GM23338 (cell line): ENCODE results near the gene TOMM40L. TPM values are rescaled to one million over a fixed set of nuclear protein-coding genes. Genes with fewer than 3 reads are reported as not detected.

Experiments
- ATAC-seq: fragments of 200-7000 bp; cut with Tn5 transposase; 3 replicates; pipeline ENCODE4 v1.9.1; 2020
- DNase-seq: peaks from one replicate; pipeline ENCODE4 v3.0.0-alpha.2; 2015; ENCODE audit warnings: low spot score
- H2AFZ ChIP-seq: fragments of 200-600 bp; sonication (generic); 2 replicates; pipeline ENCODE4 v1.8.0; 2016; ENCODE audit warnings: antibody characterized with exemption, mild to moderate bottlenecking, moderate library complexity
- H3F3A ChIP-seq: fragments of 200-600 bp; sonication (generic); replicated peaks from 2 replicates; pipeline ENCODE4 v1.8.0; 2017; ENCODE audit warnings: antibody characterized with exemption, mixed run types, low read depth
- H3K27ac ChIP-seq: fragments of 200-600 bp; sonication (generic); 2 replicates; pipeline ENCODE4 v1.6.1; 2016; ENCODE audit warnings: low read depth
- H3K27me3 ChIP-seq: fragments of 200-600 bp; sonication (generic); 2 replicates; pipeline ENCODE4 v1.8.0; 2016; ENCODE audit warnings: mild to moderate bottlenecking, mixed run types, moderate library complexity; ENCODE audit not compliant: insufficient read depth
- H3K36me3 ChIP-seq: fragments of 200-600 bp; sonication (generic); 2 replicates; pipeline ENCODE4 v1.8.0; 2016; ENCODE audit warnings: mild to moderate bottlenecking; ENCODE audit not compliant: insufficient read depth
- H3K4me1 ChIP-seq: fragments of 200-600 bp; sonication (generic); 2 replicates; pipeline ENCODE4 v1.8.0; 2016; ENCODE audit warnings: mild to moderate bottlenecking, moderate library complexity; ENCODE audit not compliant: insufficient read depth
- H3K4me2 ChIP-seq: fragments of 200-600 bp; sonication (generic); 2 replicates; pipeline ENCODE4 v1.7.1; 2017; ENCODE audit warnings: mixed run types
- H3K4me3 ChIP-seq: fragments of 200-600 bp; sonication (generic); 2 replicates; pipeline ENCODE4 v1.6.1; 2016; ENCODE audit warnings: mixed run types
- H3K79me2 ChIP-seq: fragments of 200-600 bp; sonication (generic); replicated peaks from 2 replicates; pipeline ENCODE4 v1.8.0; 2017; ENCODE audit warnings: mild to moderate bottlenecking; ENCODE audit not compliant: insufficient read depth
- H3K9me2 ChIP-seq: fragments of 200-600 bp; sonication (generic); 2 replicates; pipeline ENCODE4 v1.8.0; 2017; ENCODE audit not compliant: insufficient read depth
- H4K20me1 ChIP-seq: fragments of 200-600 bp; sonication (generic); replicated peaks from 2 replicates; pipeline ENCODE4 v1.8.0; 2017; ENCODE audit warnings: mild to moderate bottlenecking; ENCODE audit not compliant: insufficient read depth
- H3K27ac Mint-ChIP-seq: 2 replicates; pipeline ENCODE4 v1.8.0; 2020; ENCODE audit warnings: inconsistent platforms, mild to moderate bottlenecking, moderate library complexity, mixed read lengths
- H3K27me3 Mint-ChIP-seq: 3 replicates; pipeline ENCODE4 v1.8.0; 2022; ENCODE audit warnings: low read depth, mild to moderate bottlenecking, moderate library complexity, mixed read lengths, inconsistent platforms; ENCODE audit not compliant: insufficient read depth, poor library complexity
- H3K36me3 Mint-ChIP-seq: 3 replicates; pipeline ENCODE4 v1.8.0; 2021; ENCODE audit warnings: low read depth, mild to moderate bottlenecking, inconsistent platforms, moderate library complexity, mixed read lengths
- H3K4me1 Mint-ChIP-seq: 3 replicates; pipeline ENCODE4 v1.8.0; 2020; ENCODE audit warnings: mild to moderate bottlenecking, inconsistent platforms, mixed read lengths
- H3K4me3 Mint-ChIP-seq: 3 replicates; pipeline ENCODE4 v1.8.0; 2021; ENCODE audit warnings: moderate library complexity, mild to moderate bottlenecking, inconsistent platforms, mixed read lengths
- H3K9me3 Mint-ChIP-seq: 3 replicates; pipeline ENCODE4 v1.8.0; 2020; ENCODE audit warnings: moderate library complexity, mild to moderate bottlenecking, inconsistent platforms, mixed read lengths
- CREB1 ChIP-seq: fragments of 250-450 bp; sonication (Bioruptor Pico); IDR thresholded peaks from 2 replicates; pipeline ENCODE4 v1.5.0; 2020; ENCODE audit warnings: low read depth, mild to moderate bottlenecking, moderate library complexity
- EZH2 ChIP-seq: fragments of 200-600 bp; sonication (generic); IDR thresholded peaks from one replicate; pipeline ENCODE4 v1.8.0; 2017; ENCODE audit warnings: antibody characterized with exemption, mild to moderate bottlenecking, low read depth; ENCODE audit not compliant: unreplicated experiment
- EZH2phosphoT487 ChIP-seq: fragments of 200-600 bp; sonication (generic); IDR thresholded peaks from one replicate; pipeline ENCODE4 v1.8.1; 2018; ENCODE audit warnings: antibody characterized with exemption; ENCODE audit not compliant: unreplicated experiment
- NANOG ChIP-seq: IDR thresholded peaks from 2 replicates; pipeline ENCODE4 v1.6.1; 2016; ENCODE audit warnings: antibody characterized with exemption, borderline replicate concordance
- POLR2AphosphoS5 ChIP-seq: IDR thresholded peaks from 2 replicates; pipeline ENCODE4 v1.6.1; 2016; ENCODE audit warnings: antibody characterized with exemption, low read depth
- STAT1 ChIP-seq: IDR thresholded peaks from one replicate; pipeline ENCODE4 v1.6.1; 2016; ENCODE audit warnings: antibody characterized with exemption; ENCODE audit not compliant: unreplicated experiment
- ZNF331 ChIP-seq: fragments of 250-450 bp; sonication (Bioruptor Pico); IDR thresholded peaks from 2 replicates; pipeline ENCODE4 v1.5.0; 2020; ENCODE audit warnings: low read depth, mild to moderate bottlenecking, moderate library complexity
- polyA plus RNA-seq: library from polyadenylated mRNA; unstranded; fragments of >200 nt; fragmentation: Nextera tagmentation; extraction: Ambion mirVana; gene quantifications from 2 replicates; pipeline ENCODE4 v1.2.1, GENCODE V29; 2016
- total RNA-seq: library from RNA; depleted of rRNA; stranded (reverse); fragments of >200 nt; shearing (Covaris generic); gene quantifications from 2 replicates; pipeline ENCODE4 v1.2.3, GENCODE V29; 2014
- TF ChIP-seq, protein P1 (sequence below): IDR thresholded peaks from one replicate; pipeline ENCODE4 v1.6.1; 2018; ENCODE audit warnings: antibody characterized with exemption; ENCODE audit not compliant: unreplicated experiment
- TF ChIP-seq, protein P2 (sequence below), 2 experiments: fragments of 200-600 bp in 1 of 2; sonication (generic) in 1 of 2; conservative IDR thresholded peaks; 2 replicates each; pipeline versions ENCODE4 v1.5.1 to v1.6.1; 2016 to 2017; ENCODE audit warnings: antibody characterized with exemption in 2 of 2, low read depth in 2 of 2, mild to moderate bottlenecking in 2 of 2, moderate library complexity in 1 of 2
- TF ChIP-seq, protein P3 (sequence below): fragments of 250-450 bp; sonication (Bioruptor Pico); IDR thresholded peaks from 2 replicates; pipeline ENCODE4 v1.5.0; 2020; ENCODE audit warnings: mild to moderate bottlenecking, moderate library complexity

Gene TOMM40L
- total and polyA plus RNA-seq, 2 experiments from 2014 or later = 6.8 to 12.9 TPM

DNA sequence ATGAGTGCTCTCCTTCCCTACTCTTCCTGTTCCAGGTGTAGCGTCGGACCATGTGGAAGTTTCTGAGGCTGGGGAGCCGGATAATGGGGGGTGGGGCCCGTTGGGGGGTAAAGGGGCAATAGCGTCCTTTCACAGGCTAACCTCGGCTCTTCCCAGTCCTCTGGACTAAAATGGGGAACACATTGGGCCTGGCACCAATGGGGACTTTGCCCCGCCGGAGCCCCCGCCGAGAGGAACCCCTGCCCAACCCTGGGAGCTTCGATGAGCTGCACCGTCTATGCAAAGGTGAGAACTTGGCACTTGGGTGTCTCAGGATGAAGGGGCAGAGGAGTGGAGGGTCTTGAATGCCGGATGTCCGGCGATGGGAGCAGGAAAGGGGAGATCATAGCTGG lies 456 bp downstream of the TOMM40L start:
- Histone ChIP-seq H3F3A (peaks cover 3% of the 10 kb centered on the region; the same call in 1 of the 2 replicates), H4K20me1 (no peaks in the 10 kb centered on the region), H2AFZ (peak overlapping the region; percentile 11), H3K9me2 (no peaks in the 10 kb centered on the region), H3K36me3 (peaks cover 6% of the 10 kb centered on the region), H3K27me3 (no peaks in the 10 kb centered on the region), H3K4me1 (peaks cover 13% of the 10 kb centered on the region), H3K27ac (0 out of 2 replicates have a peak overlapping the region, but pooled peaks have one; percentile 84), H3K4me3 (peak overlapping the region; percentile 55), H3K4me2 (peak overlapping the region; percentile 96), H3K79me2 (no peaks in the 10 kb centered on the region)
- Mint-ChIP-seq H3K27me3 (peaks cover 6% of the 10 kb centered on the region), H3K27ac (peak overlapping the region; percentile 95), H3K9me3 (no peaks in the 10 kb centered on the region), H3K36me3 (peaks cover 20% of the 10 kb centered on the region), H3K4me3 (peak overlapping the region; percentile 97), H3K4me1 (peaks cover 26% of the 10 kb centered on the region)
- DNase-seq (peak; percentile 21), ATAC-seq (no peak; the same call in 2 of the 3 replicates)
- TF ChIP-seq EZH2phosphoT487 (no peak), STAT1 (no peak), ZNF331 (CRISPR knock-in tag) (no peak), POLR2AphosphoS5 (no peak), CREB1 (CRISPR knock-in tag) (no peak), NANOG (no peak)
- TF ChIP-seq, protein P1, sequence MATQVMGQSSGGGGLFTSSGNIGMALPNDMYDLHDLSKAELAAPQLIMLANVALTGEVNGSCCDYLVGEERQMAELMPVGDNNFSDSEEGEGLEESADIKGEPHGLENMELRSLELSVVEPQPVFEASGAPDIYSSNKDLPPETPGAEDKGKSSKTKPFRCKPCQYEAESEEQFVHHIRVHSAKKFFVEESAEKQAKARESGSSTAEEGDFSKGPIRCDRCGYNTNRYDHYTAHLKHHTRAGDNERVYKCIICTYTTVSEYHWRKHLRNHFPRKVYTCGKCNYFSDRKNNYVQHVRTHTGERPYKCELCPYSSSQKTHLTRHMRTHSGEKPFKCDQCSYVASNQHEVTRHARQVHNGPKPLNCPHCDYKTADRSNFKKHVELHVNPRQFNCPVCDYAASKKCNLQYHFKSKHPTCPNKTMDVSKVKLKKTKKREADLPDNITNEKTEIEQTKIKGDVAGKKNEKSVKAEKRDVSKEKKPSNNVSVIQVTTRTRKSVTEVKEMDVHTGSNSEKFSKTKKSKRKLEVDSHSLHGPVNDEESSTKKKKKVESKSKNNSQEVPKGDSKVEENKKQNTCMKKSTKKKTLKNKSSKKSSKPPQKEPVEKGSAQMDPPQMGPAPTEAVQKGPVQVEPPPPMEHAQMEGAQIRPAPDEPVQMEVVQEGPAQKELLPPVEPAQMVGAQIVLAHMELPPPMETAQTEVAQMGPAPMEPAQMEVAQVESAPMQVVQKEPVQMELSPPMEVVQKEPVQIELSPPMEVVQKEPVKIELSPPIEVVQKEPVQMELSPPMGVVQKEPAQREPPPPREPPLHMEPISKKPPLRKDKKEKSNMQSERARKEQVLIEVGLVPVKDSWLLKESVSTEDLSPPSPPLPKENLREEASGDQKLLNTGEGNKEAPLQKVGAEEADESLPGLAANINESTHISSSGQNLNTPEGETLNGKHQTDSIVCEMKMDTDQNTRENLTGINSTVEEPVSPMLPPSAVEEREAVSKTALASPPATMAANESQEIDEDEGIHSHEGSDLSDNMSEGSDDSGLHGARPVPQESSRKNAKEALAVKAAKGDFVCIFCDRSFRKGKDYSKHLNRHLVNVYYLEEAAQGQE = no peak

DNA sequence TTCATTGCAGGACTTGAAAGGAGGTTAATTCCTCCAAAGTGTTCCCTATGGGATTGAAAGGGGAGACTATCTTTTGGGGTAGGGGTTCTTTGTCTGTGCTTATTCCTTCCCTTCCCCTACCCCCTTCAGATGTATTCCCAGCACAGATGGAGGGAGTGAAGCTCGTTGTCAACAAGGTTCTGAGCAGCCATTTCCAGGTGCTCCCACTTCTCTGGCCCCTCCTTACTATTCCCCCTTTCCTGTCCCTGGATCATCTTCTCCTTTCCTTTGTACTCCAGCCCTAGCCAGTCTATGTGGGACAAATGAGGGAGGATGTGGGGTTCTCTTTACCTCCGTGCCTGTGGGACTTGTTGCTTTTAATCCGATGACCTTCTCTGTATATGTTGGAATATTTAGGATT lies 899 bp downstream of the TOMM40L start:
- no peaks in the 10 kb centered on the region for H3K79me2 ChIP-seq
- H4K20me1 ChIP-seq = no peaks in the 10 kb centered on the region
- no peaks in the 10 kb centered on the region for H3K27me3 ChIP-seq
- peaks cover 3% of the 10 kb centered on the region; the same call in 1 of the 2 replicates for H3F3A ChIP-seq
- peaks cover 6% of the 10 kb centered on the region for H3K27me3 Mint-ChIP-seq
- peak overlapping the region; percentile 95 for H3K27ac Mint-ChIP-seq
- no peak for TF ChIP-seq CREB1 (CRISPR knock-in tag)
- TF ChIP-seq ZNF331 (CRISPR knock-in tag) = no peak
- TF ChIP-seq, protein P2, sequence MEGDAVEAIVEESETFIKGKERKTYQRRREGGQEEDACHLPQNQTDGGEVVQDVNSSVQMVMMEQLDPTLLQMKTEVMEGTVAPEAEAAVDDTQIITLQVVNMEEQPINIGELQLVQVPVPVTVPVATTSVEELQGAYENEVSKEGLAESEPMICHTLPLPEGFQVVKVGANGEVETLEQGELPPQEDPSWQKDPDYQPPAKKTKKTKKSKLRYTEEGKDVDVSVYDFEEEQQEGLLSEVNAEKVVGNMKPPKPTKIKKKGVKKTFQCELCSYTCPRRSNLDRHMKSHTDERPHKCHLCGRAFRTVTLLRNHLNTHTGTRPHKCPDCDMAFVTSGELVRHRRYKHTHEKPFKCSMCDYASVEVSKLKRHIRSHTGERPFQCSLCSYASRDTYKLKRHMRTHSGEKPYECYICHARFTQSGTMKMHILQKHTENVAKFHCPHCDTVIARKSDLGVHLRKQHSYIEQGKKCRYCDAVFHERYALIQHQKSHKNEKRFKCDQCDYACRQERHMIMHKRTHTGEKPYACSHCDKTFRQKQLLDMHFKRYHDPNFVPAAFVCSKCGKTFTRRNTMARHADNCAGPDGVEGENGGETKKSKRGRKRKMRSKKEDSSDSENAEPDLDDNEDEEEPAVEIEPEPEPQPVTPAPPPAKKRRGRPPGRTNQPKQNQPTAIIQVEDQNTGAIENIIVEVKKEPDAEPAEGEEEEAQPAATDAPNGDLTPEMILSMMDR (conservative IDR thresholded peaks at IDR 0.05; ENCODE audit: low read depth in 2 of 2) = no peak
- no peak for TF ChIP-seq POLR2AphosphoS5
- TF ChIP-seq EZH2 = no peak
- TF ChIP-seq, protein P3, sequence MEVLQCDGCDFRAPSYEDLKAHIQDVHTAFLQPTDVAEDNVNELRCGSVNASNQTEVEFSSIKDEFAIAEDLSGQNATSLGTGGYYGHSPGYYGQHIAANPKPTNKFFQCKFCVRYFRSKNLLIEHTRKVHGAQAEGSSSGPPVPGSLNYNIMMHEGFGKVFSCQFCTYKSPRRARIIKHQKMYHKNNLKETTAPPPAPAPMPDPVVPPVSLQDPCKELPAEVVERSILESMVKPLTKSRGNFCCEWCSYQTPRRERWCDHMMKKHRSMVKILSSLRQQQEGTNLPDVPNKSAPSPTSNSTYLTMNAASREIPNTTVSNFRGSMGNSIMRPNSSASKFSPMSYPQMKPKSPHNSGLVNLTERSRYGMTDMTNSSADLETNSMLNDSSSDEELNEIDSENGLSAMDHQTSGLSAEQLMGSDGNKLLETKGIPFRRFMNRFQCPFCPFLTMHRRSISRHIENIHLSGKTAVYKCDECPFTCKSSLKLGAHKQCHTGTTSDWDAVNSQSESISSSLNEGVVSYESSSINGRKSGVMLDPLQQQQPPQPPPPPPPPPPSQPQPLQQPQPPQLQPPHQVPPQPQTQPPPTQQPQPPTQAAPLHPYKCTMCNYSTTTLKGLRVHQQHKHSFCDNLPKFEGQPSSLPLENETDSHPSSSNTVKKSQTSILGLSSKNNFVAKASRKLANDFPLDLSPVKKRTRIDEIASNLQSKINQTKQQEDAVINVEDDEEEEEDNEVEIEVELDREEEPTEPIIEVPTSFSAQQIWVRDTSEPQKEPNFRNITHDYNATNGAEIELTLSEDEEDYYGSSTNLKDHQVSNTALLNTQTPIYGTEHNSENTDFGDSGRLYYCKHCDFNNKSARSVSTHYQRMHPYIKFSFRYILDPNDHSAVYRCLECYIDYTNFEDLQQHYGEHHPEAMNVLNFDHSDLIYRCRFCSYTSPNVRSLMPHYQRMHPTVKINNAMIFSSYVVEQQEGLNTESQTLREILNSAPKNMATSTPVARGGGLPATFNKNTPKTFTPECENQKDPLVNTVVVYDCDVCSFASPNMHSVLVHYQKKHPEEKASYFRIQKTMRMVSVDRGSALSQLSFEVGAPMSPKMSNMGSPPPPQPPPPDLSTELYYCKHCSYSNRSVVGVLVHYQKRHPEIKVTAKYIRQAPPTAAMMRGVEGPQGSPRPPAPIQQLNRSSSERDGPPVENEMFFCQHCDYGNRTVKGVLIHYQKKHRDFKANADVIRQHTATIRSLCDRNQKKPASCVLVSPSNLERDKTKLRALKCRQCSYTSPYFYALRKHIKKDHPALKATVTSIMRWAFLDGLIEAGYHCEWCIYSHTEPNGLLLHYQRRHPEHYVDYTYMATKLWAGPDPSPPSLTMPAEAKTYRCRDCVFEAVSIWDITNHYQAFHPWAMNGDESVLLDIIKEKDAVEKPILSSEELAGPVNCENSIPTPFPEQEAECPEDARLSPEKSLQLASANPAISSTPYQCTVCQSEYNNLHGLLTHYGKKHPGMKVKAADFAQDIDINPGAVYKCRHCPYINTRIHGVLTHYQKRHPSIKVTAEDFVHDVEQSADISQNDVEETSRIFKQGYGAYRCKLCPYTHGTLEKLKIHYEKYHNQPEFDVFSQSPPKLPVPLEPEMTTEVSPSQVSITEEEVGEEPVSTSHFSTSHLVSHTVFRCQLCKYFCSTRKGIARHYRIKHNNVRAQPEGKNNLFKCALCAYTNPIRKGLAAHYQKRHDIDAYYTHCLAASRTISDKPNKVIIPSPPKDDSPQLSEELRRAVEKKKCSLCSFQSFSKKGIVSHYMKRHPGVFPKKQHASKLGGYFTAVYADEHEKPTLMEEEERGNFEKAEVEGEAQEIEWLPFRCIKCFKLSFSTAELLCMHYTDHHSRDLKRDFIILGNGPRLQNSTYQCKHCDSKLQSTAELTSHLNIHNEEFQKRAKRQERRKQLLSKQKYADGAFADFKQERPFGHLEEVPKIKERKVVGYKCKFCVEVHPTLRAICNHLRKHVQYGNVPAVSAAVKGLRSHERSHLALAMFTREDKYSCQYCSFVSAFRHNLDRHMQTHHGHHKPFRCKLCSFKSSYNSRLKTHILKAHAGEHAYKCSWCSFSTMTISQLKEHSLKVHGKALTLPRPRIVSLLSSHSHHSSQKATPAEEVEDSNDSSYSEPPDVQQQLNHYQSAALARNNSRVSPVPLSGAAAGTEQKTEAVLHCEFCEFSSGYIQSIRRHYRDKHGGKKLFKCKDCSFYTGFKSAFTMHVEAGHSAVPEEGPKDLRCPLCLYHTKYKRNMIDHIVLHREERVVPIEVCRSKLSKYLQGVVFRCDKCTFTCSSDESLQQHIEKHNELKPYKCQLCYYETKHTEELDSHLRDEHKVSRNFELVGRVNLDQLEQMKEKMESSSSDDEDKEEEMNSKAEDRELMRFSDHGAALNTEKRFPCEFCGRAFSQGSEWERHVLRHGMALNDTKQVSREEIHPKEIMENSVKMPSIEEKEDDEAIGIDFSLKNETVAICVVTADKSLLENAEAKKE (CRISPR knock-in tag) = no peak
- no peak for TF ChIP-seq STAT1
- DNase-seq (no peak), ATAC-seq (no peak)
- no peaks in the 10 kb centered on the region for H3K9me2 ChIP-seq
- H3K4me1 Mint-ChIP-seq = peaks cover 26% of the 10 kb centered on the region
- peak overlapping the region; percentile 11 for H2AFZ ChIP-seq
- H3K36me3 ChIP-seq = peaks cover 6% of the 10 kb centered on the region
- H3K4me3 Mint-ChIP-seq = peak overlapping the region; percentile 97
- H3K4me3 ChIP-seq = peak overlapping the region; percentile 55
- H3K4me2 ChIP-seq = peak overlapping the region; percentile 96
- no peaks in the 10 kb centered on the region for H3K9me3 Mint-ChIP-seq
- peak overlapping the region; percentile 84; the same call in 1 of the 2 replicates for H3K27ac ChIP-seq
- peaks cover 20% of the 10 kb centered on the region for H3K36me3 Mint-ChIP-seq
- peaks cover 13% of the 10 kb centered on the region for H3K4me1 ChIP-seq
